Measurements from ENCODE around the gene FUT3. TPM values are rescaled to one million over a fixed set of nuclear protein-coding genes. Genes with fewer than 3 reads are reported as not detected.

FUT3 gene
- total RNA-seq, 1 donor from 2014 or later: 1.4 TPM

GRCh38 chr19:5867201-5868136, 16.2 kb upstream of the FUT3 start:
- TF ChIP-seq CTCF (conservative IDR thresholded peaks at IDR 0.05; ENCODE audit: low read depth, low read length): no peak

GRCh38 chr19:5865772-5866171, 14.5 kb upstream of the FUT3 start:
- H3K4me3 ChIP-seq (ENCODE audit: low read depth, low read length): no peak overlapping the region
- no peak for TF ChIP-seq CTCF (conservative IDR thresholded peaks at IDR 0.05; ENCODE audit: low read depth, low read length)
- DNase-seq (ENCODE audit: low read depth): no peak

More at GRCh38 chr19:5867201-5868136, 16.2 kb upstream of the FUT3 start:
- no peak for DNase-seq (ENCODE audit: low read depth)
- H3K4me3 ChIP-seq (ENCODE audit: low read depth, low read length): no peak overlapping the region

DNA sequence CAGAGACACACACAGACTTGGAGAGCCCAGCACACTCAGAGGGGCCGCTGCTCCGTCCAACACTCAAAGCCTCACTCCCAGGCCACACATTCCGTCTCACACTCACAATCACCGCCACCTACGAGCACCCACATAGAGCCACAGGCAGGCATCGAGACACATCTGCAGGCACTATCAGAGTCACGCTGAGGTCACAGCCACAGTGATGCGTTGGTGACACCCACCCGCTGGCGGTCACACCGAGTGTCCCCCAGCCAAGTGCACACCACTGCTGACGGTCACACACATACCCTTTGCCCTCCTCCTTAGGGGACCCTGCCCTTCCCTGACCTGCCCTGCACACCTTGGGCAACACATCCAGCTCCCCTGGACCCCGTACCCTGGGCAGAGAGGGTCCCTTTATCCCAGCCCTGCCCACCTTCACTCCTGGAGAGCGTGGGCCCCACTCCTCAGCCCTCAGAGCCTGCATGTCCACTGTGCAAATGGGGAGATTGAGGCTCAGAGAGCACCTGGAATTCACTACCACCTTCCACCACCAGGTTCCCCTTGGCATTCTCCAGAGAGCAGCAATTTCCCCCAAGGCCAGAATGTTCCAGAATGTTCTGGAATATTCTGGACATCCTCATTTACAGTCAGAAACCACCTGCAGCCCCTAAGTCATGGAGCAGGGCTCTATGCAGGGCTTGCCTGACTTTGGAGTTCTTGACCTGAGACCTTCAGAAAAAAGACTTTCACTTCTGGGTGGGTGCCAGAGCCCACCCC, 13.7 kb upstream of the FUT3 start:
- H3K4me3 ChIP-seq (ENCODE audit: low read depth, low read length): no peak overlapping the region
- DNase-seq (ENCODE audit: low read depth): no peak
- peak; percentile 40 for TF ChIP-seq CTCF (conservative IDR thresholded peaks at IDR 0.05; ENCODE audit: low read depth, low read length)

DNA sequence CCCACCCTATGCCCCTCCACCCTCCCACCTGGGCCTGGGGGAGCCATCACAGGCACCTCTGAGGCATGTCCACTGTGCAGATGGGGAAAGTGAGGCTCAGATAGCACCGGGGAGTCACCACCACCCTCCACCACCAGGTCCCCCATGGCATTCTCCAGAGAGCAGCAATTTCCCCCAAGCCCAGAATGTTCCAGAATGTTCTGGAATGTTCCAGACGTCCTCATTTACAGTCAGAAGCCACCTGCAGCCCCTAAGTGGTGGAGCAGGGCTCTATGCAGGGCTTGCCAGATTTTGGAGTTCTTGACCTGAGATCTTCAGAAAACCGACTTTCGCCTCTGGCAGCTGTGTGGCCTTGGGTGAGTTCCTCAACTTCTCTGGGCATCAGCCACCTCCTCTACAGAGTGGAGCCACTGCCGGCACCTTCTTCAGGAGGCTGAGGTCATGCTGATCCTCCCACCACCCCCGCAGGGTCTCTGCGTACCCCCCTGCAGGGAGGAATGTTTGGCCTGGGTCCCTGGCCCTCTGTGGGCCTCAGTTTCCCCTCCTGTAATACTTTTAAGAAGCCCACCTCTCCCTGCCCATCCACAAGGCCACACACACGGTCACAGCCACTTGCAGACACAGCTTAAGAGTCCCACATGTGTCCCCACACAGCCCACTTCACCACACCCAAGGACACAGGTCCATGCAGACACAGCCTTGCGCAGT, 12.9 kb upstream of the FUT3 start:
- DNase-seq (ENCODE audit: low read depth): no peak
- no peak overlapping the region for H3K4me3 ChIP-seq (ENCODE audit: low read depth, low read length)
- no peak for TF ChIP-seq CTCF (conservative IDR thresholded peaks at IDR 0.05; ENCODE audit: low read depth, low read length)

- no peak overlapping the region for H3K4me3 ChIP-seq (ENCODE audit: low read depth, low read length)
- no peak for TF ChIP-seq CTCF (conservative IDR thresholded peaks at IDR 0.05; ENCODE audit: low read depth, low read length)
- DNase-seq (ENCODE audit: low read depth): no peak
Measured at GRCh38 chr19:5863030-5863665, 11.9 kb upstream of the FUT3 start.
